Adipose tissue (tissue), 3 donors: ENCODE measurements around the gene SLC27A5. TPM values are rescaled to one million over a fixed set of nuclear protein-coding genes. Genes with fewer than 3 reads are reported as not detected.
"Not testable (repeated sequence)": the region's sequence is repeated elsewhere in the genome, so short reads cannot be mapped to it uniquely, and the experiment has no call there.

Source experiments
- H3K27ac ChIP-seq: one replicate; pipeline ENCODE4 v1.5.1; 2013; ENCODE audit warnings: low read depth, low read length
- WGBS, 3 donors: extraction: QIAGEN DNeasy Blood & Tissue Kit; methylation state at CpG; one replicate each; pipeline ENCODE4 v1.1.7; 2013; 5-methylcytosine and 5-hydroxymethylcytosine counted together
- polyA plus RNA-seq, 3 donors: library from polyadenylated mRNA; stranded (reverse); fragments of 200-250 nt; gene quantifications; one replicate each; pipeline ENCODE4 v1.2.3, GENCODE V29; 2013
- donor health status: healthy with polysubstance abuse.
- donor health status: Bipolar disorder and iron deficiency.
- donor health status: healthy.

SLC27A5 gene
- polyA plus RNA-seq, 3 donors = 11.7 to 19.5 (median 12.5) TPM

GRCh38 chr19:58477130-58477529, 34.7 kb downstream of the SLC27A5 start:
- peak overlapping the region; percentile 32 for H3K27ac ChIP-seq

GRCh38 chr19:58476498-58477015, 35.2 kb downstream of the SLC27A5 start:
- H3K27ac ChIP-seq = peak overlapping the region; percentile 60
- WGBS, 3 donors = 1 to 4% (median 2%) methylated on average over 27 of the region's 27 CpGs

More at GRCh38 chr19:58477130-58477529, 34.7 kb downstream of the SLC27A5 start:
- 87 to 89% (median 88%) methylated on average over 15 of the region's 15 CpGs for WGBS, 3 donors

DNA sequence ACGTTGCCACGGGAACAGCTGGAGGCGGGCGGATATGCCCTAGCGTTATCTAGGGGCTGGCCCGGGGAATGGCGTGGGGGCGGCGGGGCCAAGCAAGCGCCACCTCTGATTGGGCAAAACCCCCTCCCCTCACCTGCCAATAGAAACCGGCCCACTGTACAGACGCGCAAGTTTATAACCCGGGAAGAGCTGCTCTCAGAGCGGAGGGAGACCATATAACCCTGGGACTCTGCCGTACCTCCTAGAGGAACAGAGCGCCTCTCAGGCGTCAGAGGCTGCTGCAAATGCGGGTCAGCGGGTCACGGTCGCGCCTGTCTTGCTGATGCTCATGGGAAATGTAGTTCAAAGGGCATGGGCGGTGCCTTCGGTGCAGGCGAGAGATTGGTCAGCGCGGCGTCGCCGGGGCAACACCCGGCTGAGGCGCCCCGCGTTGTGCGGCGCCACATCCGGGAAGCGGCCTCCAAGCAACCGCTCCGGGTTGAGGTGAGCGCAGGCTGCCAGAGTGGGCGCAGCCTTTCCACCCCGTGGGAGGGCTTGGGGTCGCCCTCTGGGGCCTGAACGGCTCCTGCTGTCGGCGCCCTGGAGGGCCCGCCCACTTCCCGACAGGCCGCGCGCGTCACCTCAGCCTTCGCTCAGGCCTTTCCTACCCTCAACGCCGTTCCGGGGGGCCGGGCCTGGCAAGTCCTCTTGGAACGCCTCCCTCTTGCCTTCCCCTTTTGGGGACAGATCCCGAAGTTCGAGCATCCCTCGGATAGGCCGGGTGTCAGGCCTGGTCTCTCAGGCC, 35.9 kb downstream of the SLC27A5 start, which contains the start of gene ZNF446:
ZNF446 (plus strand) TSS at position 639 of the 784 bp plus-strand sequence. CDS start 867 bp downstream, outside the sequence.
- peak within 1 kb of the TSS; percentile 60 for H3K27ac ChIP-seq
- WGBS, 3 donors = 0 to 1% (median 0%) methylated on average over 61 to 64 of the region's 64 CpGs

DNA sequence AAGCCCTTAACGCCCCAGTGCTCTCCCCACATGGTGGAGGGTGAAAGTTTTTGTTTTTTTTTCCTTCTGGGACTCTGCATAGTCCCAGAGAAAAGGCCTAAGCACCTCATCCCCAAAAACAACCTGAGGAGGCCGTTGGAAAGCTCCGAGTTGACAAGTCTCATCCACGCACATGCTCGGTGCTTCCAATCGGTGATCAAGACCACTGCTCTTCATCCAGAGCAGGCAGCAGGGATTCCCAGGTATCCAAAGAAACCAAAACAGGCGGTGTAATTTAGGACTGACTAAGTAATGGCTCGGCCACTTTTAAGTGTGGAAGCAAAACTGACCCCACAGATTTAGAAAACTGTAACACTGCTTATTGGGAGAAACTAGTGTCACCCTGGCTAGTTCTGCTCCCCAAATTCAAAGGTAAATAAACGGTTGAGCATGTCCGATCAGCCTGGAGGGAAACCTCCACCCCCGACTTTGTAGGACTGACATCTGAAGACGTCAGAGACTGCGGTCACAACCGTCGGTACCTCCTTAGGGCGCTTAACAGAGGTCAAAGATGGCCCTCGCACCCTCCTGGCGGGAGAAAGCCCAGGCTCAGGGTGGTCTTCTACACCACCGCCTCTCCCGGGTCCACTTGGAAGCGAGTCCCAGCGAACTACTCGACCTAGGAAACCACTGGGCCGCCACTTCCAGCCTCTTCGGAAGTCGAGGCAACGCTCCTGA, 36.6 kb downstream of the SLC27A5 start:
- no peak overlapping the region for H3K27ac ChIP-seq
- 23 to 24% (median 24%) methylated on average over 27 of the region's 27 CpGs for WGBS, 3 donors

GRCh38 chr19:58474291-58474996, 37.3 kb downstream of the SLC27A5 start:
- H3K27ac ChIP-seq = no peak overlapping the region
- WGBS, 3 donors = 85 to 87% (median 86%) methylated on average over 12 of the region's 12 CpGs

DNA sequence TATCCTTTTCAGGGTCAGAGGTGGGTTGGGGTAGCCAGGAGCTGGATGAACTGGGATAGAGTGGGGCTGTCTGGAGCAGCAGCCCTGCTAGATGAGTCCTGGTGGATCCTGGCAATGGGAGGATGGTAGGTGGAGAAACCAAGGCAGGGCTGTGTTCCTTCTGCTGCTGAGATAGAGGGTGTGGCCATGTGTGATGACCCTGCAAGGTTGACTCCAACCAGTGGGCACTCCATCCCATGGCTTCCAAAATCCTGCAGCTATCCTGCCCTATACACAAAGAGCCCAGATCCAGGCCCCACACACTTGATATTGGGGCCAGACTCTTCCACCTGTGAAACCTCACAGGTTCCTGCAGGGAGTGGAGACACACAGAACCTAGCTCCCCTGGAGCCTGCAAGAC, 38.0 kb downstream of the SLC27A5 start:
- no peak overlapping the region for H3K27ac ChIP-seq

DNA sequence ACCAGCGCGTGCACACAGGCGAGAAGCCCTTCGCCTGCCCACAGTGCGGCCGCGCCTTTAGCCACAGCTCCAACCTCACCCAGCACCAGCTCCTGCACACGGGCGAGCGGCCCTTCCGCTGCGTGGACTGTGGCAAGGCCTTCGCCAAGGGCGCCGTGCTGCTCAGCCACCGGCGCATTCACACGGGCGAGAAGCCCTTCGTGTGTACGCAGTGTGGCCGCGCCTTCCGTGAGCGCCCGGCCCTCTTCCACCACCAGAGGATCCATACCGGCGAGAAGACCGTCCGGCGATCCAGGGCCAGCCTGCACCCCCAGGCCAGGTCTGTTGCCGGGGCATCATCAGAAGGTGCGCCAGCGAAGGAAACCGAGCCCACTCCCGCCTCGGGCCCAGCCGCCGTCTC, 40.1 kb downstream of the SLC27A5 start:
- H3K27ac ChIP-seq = no peak overlapping the region
- WGBS, 3 donors = 93 to 96% (median 95%) methylated on average over 39 of the region's 39 CpGs

- WGBS, 3 donors = 94% methylated on average over 20 to 31 of the region's 53 CpGs
Measured at GRCh38 chr19:58470837-58471543, 40.8 kb downstream of the SLC27A5 start.

GRCh38 chr19:58469241-58470013, 42.4 kb downstream of the SLC27A5 start:
- no peak overlapping the region for H3K27ac ChIP-seq
- 91 to 95% (median 91%) methylated on average over 16 to 17 of the region's 17 CpGs for WGBS, 3 donors

More at GRCh38 chr19:58470837-58471543, 40.8 kb downstream of the SLC27A5 start:
- not testable (repeated sequence) for H3K27ac ChIP-seq

DNA sequence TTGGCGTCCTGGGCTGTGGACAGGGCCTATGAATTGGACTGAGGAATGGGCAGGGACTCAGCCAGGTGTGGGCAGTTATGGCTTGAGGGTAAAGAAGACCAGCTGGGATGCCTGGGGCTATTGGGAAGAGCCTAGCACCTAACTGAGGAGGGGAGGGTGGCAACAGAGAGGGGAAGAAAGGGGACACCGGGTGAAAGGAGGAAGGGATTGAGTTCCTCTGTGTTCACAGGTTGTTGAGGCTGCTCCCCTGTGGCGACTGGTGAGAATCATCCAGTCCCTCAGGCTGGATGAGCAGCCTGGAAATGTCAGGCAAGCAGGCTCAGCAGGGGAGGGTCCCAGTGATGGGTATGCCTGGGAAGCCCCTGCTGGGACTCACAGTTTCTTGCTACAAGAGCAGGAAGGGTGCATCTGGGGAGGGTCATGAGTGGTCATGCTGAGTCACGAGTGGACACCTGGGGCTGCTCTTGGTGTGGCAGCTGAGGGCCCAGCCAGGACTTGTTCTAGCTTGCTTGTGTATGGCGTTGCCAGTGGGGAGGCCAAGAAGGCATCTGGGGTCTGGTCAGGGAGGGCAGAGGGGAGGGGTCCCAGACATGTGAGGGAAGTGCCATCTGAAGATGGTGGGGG, 43.5 kb downstream of the SLC27A5 start:
- H3K27ac ChIP-seq = no peak overlapping the region
- WGBS, 3 donors = 55 to 65% (median 62%) methylated on average over 5 of the region's 5 CpGs

DNA sequence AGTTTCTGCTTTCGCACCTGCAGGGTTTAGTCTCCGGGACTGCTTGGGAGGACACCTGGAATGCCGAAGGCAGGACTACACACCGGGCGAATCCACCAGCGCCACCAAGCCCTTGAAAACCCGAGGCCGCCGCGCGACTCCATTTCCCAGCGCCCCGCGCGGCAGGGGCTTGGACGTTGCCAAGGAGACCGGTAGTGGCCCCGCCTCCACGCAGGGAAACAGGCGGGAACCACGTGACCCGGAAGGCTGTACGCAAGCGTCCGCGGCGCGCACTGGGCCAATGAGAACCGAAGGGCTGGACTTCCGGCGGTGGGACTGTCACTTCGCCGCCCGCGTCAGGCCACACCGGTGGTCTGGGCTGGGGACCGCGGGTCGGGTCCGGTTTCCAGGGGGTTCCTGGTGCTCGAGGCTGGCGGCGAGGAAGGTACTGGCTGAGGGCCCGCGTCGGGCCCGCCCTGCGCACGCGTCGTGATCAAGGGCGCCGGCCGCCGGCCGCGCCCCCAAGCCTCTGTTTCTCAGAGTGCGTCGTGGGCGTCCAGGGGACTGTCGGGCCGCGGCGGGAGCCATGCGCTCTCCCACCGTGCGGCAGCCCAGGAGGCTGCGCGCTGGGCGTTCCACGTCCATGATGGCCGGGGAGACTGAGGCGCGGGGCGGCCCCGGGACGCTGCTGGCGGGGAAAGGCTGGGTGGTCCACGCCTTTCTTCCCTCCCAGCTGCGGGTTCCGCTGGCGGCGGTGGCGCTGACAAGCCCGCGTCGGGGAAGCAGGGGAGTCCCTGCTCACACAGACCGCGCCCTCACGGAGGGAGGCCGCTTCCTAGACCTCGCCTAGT, 44.8 kb downstream of the SLC27A5 start, which contains the start of gene ZNF324:
ZNF324 (plus strand) TSS at position 321 of the 830 bp plus-strand sequence. CDS start 2,106 bp downstream, outside the sequence.
- WGBS, 3 donors = 0 to 1% (median 0%) methylated on average over 60 to 92 of the region's 92 CpGs
- peak within 1 kb of the TSS; percentile 26 for H3K27ac ChIP-seq

GRCh38 chr19:58466089-58466759, 45.6 kb downstream of the SLC27A5 start:
- 33 to 36% (median 36%) methylated on average over 19 to 20 of the region's 20 CpGs for whole genome bisulfite sequencing, 3 donors
- H3K27ac ChIP-seq = no peak overlapping the region

GRCh38 chr19:58460039-58460438, 51.8 kb downstream of the SLC27A5 start:
- no peak overlapping the region for H3K27ac ChIP-seq
- WGBS, 3 donors = 86 to 91% (median 88%) methylated on average over 2 of the region's 2 CpGs

GRCh38 chr19:58456111-58456510, 55.7 kb downstream of the SLC27A5 start:
- no peak overlapping the region for H3K27ac ChIP-seq
- WGBS, 3 donors = 95 to 97% (median 97%) methylated on average over 35 of the region's 35 CpGs

DNA sequence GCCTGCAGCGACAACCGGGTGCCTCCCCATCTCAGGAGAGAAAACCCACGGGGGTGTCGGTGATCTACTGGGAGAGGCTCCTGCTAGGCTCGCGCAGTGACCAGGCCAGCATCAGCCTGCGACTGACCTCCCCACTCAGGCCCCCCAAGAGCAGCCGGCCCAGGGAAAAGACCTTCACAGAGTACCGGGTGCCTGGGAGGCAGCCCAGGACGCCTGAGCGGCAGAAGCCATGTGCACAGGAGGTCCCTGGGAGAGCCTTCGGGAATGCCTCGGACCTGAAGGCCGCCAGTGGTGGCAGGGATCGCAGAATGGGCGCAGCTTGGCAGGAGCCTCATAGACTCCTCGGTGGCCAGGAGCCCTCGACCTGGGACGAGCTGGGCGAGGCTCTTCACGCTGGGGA, 56.5 kb downstream of the SLC27A5 start:
- no peak overlapping the region for H3K27ac ChIP-seq
- 93 to 96% (median 93%) methylated on average over 19 to 20 of the region's 21 CpGs for WGBS, 3 donors

GRCh38 chr19:58453743-58454142, 58.0 kb downstream of the SLC27A5 start:
- H3K27ac ChIP-seq = no peak overlapping the region
- 91 to 94% (median 91%) methylated on average over 6 of the region's 6 CpGs for WGBS, 3 donors
